ENCODE data around the gene RPS6KA2.

Gene RPS6KA2

DNA sequence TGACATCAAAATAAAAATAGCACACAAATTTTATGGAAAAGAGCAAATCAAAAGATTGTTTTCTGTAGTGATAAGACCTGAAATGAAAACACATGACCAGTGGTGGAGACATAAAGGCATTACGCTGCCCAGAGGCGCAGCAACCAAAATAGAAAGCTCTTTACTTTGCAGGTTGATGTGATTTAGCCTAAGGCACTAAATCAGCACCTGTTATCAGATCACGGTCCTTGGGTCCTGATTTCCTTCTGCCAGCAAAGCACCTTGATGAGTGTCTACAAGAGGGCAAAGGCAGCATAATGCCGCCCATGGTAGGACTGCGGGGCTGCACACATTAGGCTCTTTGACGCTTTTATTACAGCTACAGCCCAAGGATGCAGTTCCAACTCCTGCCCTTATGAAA lies 21.3 kb downstream of the RPS6KA2 start:
- no peak overlapping the region for H3K9ac ChIP-seq (ENCODE audit: low read depth in 1 of 2, low read length in 2 of 2)
- peaks cover 0 to 4% of the 10 kb centered on the region in 2 donors for H3K4me1 ChIP-seq (ENCODE audit: control insufficient read depth in 1 of 2, insufficient read depth in 2 of 2, low read length in 2 of 2)
- no peaks in the 10 kb centered on the region for H3K9me3 ChIP-seq (ENCODE audit: control insufficient read depth in 1 of 2, low read length in 2 of 2)
- no peaks in the 10 kb centered on the region for H3K27me3 ChIP-seq (ENCODE audit: control insufficient read depth in 1 of 2, insufficient read depth in 2 of 2, low read length in 2 of 2)
- H3K27ac ChIP-seq (ENCODE audit: low read depth, low read length) = no peak overlapping the region
- no peaks in the 10 kb centered on the region for H3K36me3 ChIP-seq (ENCODE audit: control insufficient read depth in 1 of 2, insufficient read depth in 2 of 2, low read length in 2 of 2)
- no peak overlapping the region for H3K4me3 ChIP-seq (ENCODE audit: low read depth in 1 of 2, low read length in 2 of 2)

DNA sequence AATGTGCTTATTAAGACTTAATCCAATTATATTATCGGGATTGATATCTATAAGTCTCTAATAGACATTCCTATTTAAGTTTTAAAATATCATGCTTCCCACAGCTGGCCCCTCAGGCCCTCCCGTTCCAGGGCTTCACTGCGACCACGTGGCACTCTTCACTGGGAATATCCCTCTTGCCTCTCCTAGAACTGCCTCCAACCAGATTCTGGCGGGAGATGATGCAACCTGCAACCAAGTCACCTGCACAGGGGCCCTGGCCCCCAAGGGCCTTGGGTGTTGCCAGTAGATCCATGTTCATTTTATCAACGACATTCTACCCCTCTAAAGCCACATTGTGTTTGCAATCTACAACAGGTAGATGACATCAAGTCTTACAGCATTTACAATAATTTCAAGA lies 22.1 kb downstream of the RPS6KA2 start:
- Histone ChIP-seq H3K27ac (ENCODE audit: low read depth, low read length) (no peak overlapping the region), H3K4me1 (ENCODE audit: control insufficient read depth in 1 of 2, insufficient read depth in 2 of 2, low read length in 2 of 2) (peaks cover 0 to 4% of the 10 kb centered on the region in 2 donors), H3K4me3 (ENCODE audit: low read depth in 1 of 2, low read length in 2 of 2) (no peak overlapping the region), H3K9ac (ENCODE audit: low read depth in 1 of 2, low read length in 2 of 2) (no peak overlapping the region), H3K27me3 (ENCODE audit: control insufficient read depth in 1 of 2, insufficient read depth in 2 of 2, low read length in 2 of 2) (no peaks in the 10 kb centered on the region), H3K36me3 (ENCODE audit: control insufficient read depth in 1 of 2, insufficient read depth in 2 of 2, low read length in 2 of 2) (no peaks in the 10 kb centered on the region), H3K9me3 (ENCODE audit: control insufficient read depth in 1 of 2, low read length in 2 of 2) (no peaks in the 10 kb centered on the region)

DNA sequence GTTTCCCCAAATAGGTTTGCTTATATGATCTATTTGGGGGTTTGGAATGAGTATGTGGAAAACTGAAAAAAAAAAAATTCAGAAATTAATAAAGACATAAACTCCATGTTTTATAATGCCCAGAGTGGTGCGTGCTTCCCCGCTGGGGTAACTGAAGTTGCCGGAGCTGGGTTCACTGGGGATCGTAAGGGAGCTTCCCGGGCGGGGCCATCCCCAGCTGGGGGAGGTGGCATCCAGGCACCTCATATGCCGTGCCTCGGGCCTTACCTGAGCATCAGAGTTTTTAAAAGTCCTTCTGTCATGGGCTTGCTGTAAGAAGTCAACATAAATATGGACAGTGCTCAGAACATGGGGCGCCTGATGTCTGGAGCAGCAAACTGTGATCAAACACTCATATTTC lies 22.7 kb downstream of the RPS6KA2 start:
- Histone ChIP-seq H3K4me1 (ENCODE audit: control insufficient read depth in 1 of 2, insufficient read depth in 2 of 2, low read length in 2 of 2) (peaks cover 0 to 4% of the 10 kb centered on the region in 2 donors), H3K36me3 (ENCODE audit: control insufficient read depth in 1 of 2, insufficient read depth in 2 of 2, low read length in 2 of 2) (no peaks in the 10 kb centered on the region), H3K9me3 (ENCODE audit: control insufficient read depth in 1 of 2, low read length in 2 of 2) (no peaks in the 10 kb centered on the region), H3K27ac (ENCODE audit: low read depth, low read length) (no peak overlapping the region), H3K4me3 (ENCODE audit: low read depth in 1 of 2, low read length in 2 of 2) (no peak overlapping the region), H3K9ac (ENCODE audit: low read depth in 1 of 2, low read length in 2 of 2) (no peak overlapping the region), H3K27me3 (ENCODE audit: control insufficient read depth in 1 of 2, insufficient read depth in 2 of 2, low read length in 2 of 2) (no peaks in the 10 kb centered on the region)

DNA sequence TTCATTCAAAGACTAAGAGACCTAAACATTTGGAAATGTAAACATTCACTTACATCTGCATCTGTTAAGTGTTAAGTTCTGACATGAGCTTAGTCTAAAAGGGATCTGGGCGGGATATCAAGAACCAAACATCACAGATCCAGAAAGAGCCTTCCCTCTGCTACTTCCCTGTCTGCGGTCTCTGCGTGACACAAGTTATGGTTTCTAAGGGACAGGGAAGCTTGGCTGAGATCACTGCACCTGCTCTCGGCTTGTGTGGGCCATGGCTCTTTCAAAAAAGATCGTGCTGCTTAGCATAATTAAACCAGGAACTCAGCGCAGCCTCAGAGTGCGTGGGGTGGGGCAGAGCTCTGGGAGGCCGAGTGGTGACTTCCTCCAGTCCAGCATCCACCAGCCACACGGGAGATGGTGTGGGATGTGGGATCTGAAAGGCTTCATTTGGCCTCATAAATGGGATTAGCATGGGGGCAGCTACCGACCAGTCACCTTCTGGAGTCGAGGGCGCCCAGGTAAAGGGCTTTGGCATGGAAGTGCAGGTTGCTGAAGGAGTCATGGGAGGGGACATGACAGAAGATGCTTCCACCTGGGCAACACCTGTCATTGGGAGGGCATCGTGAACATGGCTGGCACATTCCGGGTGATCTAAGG lies 23.9 kb downstream of the RPS6KA2 start:
- H3K27ac ChIP-seq (ENCODE audit: low read depth, low read length) = no peak overlapping the region

DNA sequence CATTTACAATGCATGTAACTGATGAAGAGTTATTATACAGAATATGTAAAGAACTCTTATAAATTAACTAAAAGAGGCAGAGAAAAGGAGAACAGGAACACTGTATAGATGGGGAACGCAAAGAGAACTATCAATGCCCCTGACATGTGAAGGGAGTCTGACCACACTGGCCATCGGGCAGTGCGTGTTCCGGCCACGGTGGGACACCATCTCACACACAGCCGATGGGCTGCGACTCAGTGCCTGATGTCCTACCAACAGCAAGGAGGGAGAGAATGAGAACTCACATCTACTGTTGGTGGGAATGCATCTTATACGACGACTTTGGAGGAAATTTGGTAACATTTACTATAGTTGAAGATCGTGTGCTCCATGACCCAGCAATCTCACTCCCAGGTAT lies 25.1 kb downstream of the RPS6KA2 start:
- Histone ChIP-seq H3K9me3 (ENCODE audit: control insufficient read depth in 1 of 2, low read length in 2 of 2) (no peaks in the 10 kb centered on the region), H3K27me3 (ENCODE audit: control insufficient read depth in 1 of 2, insufficient read depth in 2 of 2, low read length in 2 of 2) (no peaks in the 10 kb centered on the region), H3K36me3 (ENCODE audit: control insufficient read depth in 1 of 2, insufficient read depth in 2 of 2, low read length in 2 of 2) (no peaks in the 10 kb centered on the region), H3K4me3 (ENCODE audit: low read depth in 1 of 2, low read length in 2 of 2) (no peak overlapping the region), H3K9ac (ENCODE audit: low read depth in 1 of 2, low read length in 2 of 2) (no peak overlapping the region), H3K27ac (ENCODE audit: low read depth, low read length) (no peak overlapping the region), H3K4me1 (ENCODE audit: control insufficient read depth in 1 of 2, insufficient read depth in 2 of 2, low read length in 2 of 2) (no peaks in the 10 kb centered on the region)

More for the DNA sequence above, 23.9 kb downstream of the RPS6KA2 start:
- H3K36me3 ChIP-seq (ENCODE audit: control insufficient read depth in 1 of 2, insufficient read depth in 2 of 2, low read length in 2 of 2) = no peaks in the 10 kb centered on the region
- no peaks in the 10 kb centered on the region for H3K9me3 ChIP-seq (ENCODE audit: control insufficient read depth in 1 of 2, low read length in 2 of 2)
- H3K4me1 ChIP-seq (ENCODE audit: control insufficient read depth in 1 of 2, insufficient read depth in 2 of 2, low read length in 2 of 2) = peaks cover 0 to 4% of the 10 kb centered on the region in 2 donors
- H3K4me3 ChIP-seq (ENCODE audit: low read depth in 1 of 2, low read length in 2 of 2) = no peak overlapping the region
- no peaks in the 10 kb centered on the region for H3K27me3 ChIP-seq (ENCODE audit: control insufficient read depth in 1 of 2, insufficient read depth in 2 of 2, low read length in 2 of 2)
- H3K9ac ChIP-seq (ENCODE audit: low read depth in 1 of 2, low read length in 2 of 2) = no peak overlapping the region

DNA sequence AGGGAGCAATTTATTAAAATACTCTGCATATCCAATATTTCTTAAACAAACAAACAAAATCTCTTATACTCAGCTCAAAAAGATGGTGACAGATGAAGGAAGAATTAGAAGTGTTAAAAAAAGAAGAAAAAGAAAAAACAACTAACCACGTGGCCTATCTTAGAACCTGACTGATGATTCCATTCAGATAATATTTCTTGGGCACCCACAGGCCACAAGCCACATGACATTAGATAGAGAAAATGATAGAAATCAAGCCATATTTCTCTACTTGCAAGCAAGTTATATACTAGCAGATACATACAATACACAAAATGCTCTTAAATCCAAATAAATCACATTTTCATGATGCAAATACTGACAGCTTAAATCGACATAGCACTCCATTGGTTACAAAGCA lies 26.1 kb downstream of the RPS6KA2 start:
- H3K27ac ChIP-seq (ENCODE audit: low read depth, low read length) = no peak overlapping the region
- no peaks in the 10 kb centered on the region for H3K27me3 ChIP-seq (ENCODE audit: control insufficient read depth in 1 of 2, insufficient read depth in 2 of 2, low read length in 2 of 2)
- H3K36me3 ChIP-seq (ENCODE audit: control insufficient read depth in 1 of 2, insufficient read depth in 2 of 2, low read length in 2 of 2) = no peaks in the 10 kb centered on the region
- H3K4me1 ChIP-seq (ENCODE audit: control insufficient read depth in 1 of 2, insufficient read depth in 2 of 2, low read length in 2 of 2) = no peaks in the 10 kb centered on the region
- H3K4me3 ChIP-seq (ENCODE audit: low read depth in 1 of 2, low read length in 2 of 2) = no peak overlapping the region
- H3K9ac ChIP-seq (ENCODE audit: low read depth in 1 of 2, low read length in 2 of 2) = no peak overlapping the region
- no peaks in the 10 kb centered on the region for H3K9me3 ChIP-seq (ENCODE audit: control insufficient read depth in 1 of 2, low read length in 2 of 2)

DNA sequence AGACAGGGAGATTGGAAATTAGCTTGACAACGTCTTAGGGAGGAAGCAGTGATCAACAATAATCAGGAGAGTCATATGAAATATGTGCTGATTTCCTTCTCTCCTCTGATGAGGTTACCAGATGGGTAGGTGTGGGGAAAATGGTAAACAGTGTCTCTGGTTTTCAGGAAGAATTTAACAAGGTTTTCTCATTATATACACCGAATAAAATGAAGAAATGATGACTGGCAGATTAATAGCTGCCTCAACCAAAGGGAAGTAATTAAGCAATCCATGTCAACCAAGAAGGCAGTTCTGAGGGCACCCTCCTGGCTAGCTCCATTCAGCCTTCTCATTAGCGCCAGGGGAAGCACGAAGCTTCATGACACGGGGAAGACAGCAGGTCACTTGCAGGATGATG lies 27.8 kb downstream of the RPS6KA2 start:
- Histone ChIP-seq H3K27me3 (ENCODE audit: control insufficient read depth in 1 of 2, insufficient read depth in 2 of 2, low read length in 2 of 2) (no peaks in the 10 kb centered on the region), H3K27ac (ENCODE audit: low read depth, low read length) (no peak overlapping the region), H3K4me3 (ENCODE audit: low read depth in 1 of 2, low read length in 2 of 2) (no peak overlapping the region), H3K9me3 (ENCODE audit: control insufficient read depth in 1 of 2, low read length in 2 of 2) (no peaks in the 10 kb centered on the region), H3K4me1 (ENCODE audit: control insufficient read depth in 1 of 2, insufficient read depth in 2 of 2, low read length in 2 of 2) (no peaks in the 10 kb centered on the region), H3K36me3 (ENCODE audit: control insufficient read depth in 1 of 2, insufficient read depth in 2 of 2, low read length in 2 of 2) (no peaks in the 10 kb centered on the region), H3K9ac (ENCODE audit: low read depth in 1 of 2, low read length in 2 of 2) (no peak overlapping the region)

DNA sequence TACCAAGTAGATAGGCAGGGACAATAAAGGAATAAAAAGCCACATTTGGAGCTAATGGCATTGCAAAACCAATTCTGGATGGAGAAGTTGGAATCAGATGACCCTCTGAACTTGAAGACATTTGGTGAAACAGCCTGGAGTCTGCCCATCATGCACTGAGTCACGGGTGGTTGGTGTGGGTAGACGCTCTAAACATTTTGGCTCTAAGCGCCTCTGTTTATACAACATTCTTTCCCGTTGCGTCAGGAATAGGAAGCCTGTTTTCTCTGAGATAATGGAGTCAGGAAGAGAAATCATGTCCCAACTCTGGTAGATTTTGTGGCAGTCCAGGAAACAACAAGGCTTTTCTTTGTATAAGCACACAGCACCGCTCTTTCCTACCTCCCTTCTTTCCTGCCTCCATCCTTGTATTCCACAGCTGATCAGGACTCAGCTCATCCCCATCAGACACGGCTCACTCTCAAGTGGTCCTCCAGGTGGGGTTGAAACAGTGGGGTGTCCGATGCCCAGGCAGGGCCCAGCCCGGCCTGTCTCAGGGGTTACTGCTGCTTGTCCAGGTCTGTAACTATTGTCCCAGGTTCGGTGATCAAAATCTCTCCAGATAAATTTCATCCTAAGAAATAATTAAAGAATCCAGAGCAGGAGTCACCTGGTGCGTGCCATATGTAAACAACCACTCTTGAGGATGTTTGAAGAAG lies 28.5 kb downstream of the RPS6KA2 start:
- no peaks in the 10 kb centered on the region for H3K36me3 ChIP-seq (ENCODE audit: control insufficient read depth in 1 of 2, insufficient read depth in 2 of 2, low read length in 2 of 2)
- no peaks in the 10 kb centered on the region for H3K4me1 ChIP-seq (ENCODE audit: control insufficient read depth in 1 of 2, insufficient read depth in 2 of 2, low read length in 2 of 2)
- H3K27ac ChIP-seq (ENCODE audit: low read depth, low read length) = peak overlapping the region; percentile 79

DNA sequence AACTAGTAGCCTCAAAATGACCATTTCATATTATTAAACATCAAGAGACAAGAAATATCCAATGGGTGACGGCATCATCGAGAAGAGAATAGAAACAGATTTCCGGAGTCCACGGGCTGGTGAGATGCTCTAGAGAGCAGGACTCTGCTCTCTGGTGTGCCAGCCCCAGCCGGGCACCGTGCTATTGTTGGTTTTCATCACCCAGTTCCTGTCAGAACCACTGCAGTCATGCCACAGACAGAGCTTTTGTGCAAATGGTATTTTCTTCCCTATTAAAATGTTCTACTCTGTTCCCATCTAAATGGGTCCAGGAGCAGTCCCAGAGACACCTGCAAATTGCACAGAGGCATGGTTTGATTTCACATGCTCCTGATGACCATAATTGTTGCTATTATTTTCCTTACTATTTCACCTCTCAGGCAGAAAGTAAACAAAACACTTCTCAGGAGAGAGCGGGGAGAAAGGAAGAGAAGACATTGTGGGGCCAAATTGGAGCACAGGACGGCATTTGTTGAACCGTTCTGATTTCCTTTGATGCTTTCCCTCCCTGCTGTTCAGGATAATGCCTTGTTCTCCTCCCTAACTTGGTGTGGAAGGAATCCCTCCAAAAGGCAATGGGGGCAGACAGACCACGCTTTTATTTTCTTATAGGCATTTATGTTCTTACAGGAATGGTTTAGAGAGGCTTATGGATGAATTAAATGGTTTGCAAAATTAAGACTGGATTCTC lies 29.2 kb downstream of the RPS6KA2 start:
- no peak overlapping the region for H3K27ac ChIP-seq (ENCODE audit: low read depth, low read length)
- no peaks in the 10 kb centered on the region for H3K36me3 ChIP-seq (ENCODE audit: control insufficient read depth in 1 of 2, insufficient read depth in 2 of 2, low read length in 2 of 2)
- no peak overlapping the region for H3K4me3 ChIP-seq (ENCODE audit: low read depth in 1 of 2, low read length in 2 of 2)
- no peaks in the 10 kb centered on the region for H3K9me3 ChIP-seq (ENCODE audit: control insufficient read depth in 1 of 2, low read length in 2 of 2)
- no peaks in the 10 kb centered on the region for H3K4me1 ChIP-seq (ENCODE audit: control insufficient read depth in 1 of 2, insufficient read depth in 2 of 2, low read length in 2 of 2)
- no peaks in the 10 kb centered on the region for H3K27me3 ChIP-seq (ENCODE audit: control insufficient read depth in 1 of 2, insufficient read depth in 2 of 2, low read length in 2 of 2)
- H3K9ac ChIP-seq (ENCODE audit: low read depth in 1 of 2, low read length in 2 of 2) = no peak overlapping the region

More for the DNA sequence above, 28.5 kb downstream of the RPS6KA2 start:
- no peak overlapping the region for H3K9ac ChIP-seq (ENCODE audit: low read depth in 1 of 2, low read length in 2 of 2)
- no peaks in the 10 kb centered on the region for H3K27me3 ChIP-seq (ENCODE audit: control insufficient read depth in 1 of 2, insufficient read depth in 2 of 2, low read length in 2 of 2)
- no peak overlapping the region for H3K4me3 ChIP-seq (ENCODE audit: low read depth in 1 of 2, low read length in 2 of 2)
- no peaks in the 10 kb centered on the region for H3K9me3 ChIP-seq (ENCODE audit: control insufficient read depth in 1 of 2, low read length in 2 of 2)

DNA sequence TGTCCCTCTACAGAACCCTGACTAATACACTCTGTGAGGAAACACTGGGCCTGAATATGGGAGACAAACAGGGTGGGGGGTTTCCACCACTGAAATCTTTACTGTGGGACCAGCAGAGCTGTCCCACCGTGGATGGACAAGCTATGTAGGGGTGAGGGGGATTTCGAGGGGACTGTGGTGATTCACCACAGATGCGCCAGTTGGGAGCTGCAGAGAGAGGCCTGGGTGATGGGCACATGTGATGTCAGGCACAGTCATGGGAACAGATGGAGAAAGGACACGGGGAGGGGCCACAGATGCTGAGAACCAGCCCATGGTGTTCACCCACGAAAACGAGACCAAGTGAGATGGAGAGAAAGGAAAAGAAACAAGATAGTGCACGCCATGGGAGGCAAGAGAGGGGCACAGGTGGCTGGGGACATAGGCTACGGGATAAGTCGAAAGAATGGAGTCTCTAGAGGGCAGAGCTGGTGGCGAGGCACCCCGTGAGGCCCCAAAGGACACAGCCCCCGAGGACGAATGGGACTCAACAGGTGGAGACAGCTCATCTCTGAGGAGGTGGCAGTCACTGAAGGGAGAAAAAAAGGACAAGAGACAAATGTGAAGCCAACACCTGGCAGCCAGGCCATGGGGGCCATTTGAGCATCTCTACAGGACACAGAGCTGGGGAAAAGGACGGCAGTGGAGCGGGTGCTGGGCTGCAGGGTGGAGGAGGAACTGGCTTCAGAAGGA lies 30.1 kb downstream of the RPS6KA2 start:
- Histone ChIP-seq H3K4me3 (ENCODE audit: low read depth in 1 of 2, low read length in 2 of 2) (no peak overlapping the region), H3K9me3 (ENCODE audit: control insufficient read depth in 1 of 2, low read length in 2 of 2) (no peaks in the 10 kb centered on the region), H3K36me3 (ENCODE audit: control insufficient read depth in 1 of 2, insufficient read depth in 2 of 2, low read length in 2 of 2) (no peaks in the 10 kb centered on the region), H3K9ac (ENCODE audit: low read depth in 1 of 2, low read length in 2 of 2) (no peak overlapping the region), H3K27me3 (ENCODE audit: control insufficient read depth in 1 of 2, insufficient read depth in 2 of 2, low read length in 2 of 2) (no peaks in the 10 kb centered on the region), H3K4me1 (ENCODE audit: control insufficient read depth in 1 of 2, insufficient read depth in 2 of 2, low read length in 2 of 2) (no peaks in the 10 kb centered on the region), H3K27ac (ENCODE audit: low read depth, low read length) (no peak overlapping the region)
